ENCODE measurements around the gene ABCF3. TPM values are rescaled to one million over a fixed set of nuclear protein-coding genes. Genes with fewer than 3 reads are reported as not detected.

ABCF3 gene
- polyA plus RNA-seq, 1 donor (not counting 4 experiments of a cell fraction or from before 2014, with no cell fraction given): 39.2 TPM

DNA sequence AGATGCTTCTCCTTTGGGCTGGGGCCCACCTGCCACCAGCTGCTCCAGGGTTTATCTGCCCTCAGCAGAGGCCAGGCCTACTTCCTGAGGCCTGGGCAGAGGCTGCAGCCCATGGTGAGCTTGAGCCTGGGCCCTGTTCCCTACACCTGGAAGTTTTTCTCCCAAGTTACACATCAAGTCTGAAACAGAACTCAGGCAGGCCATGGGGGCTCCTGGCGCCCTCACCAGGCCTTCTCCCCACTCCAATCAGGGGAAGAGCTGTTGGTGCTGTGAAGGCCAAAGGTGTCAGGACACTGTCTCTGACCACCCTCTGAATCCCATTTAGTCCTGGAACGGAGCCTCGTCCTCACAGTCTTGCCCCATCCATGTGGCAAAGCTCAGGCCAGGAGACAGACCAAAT lies 50.6 kb downstream of the ABCF3 start:
- Histone ChIP-seq H2AFZ (ENCODE audit: control insufficient read depth, low read length) (no peak overlapping the region), H3K9me1 (ENCODE audit: control insufficient read depth, extremely low read depth, insufficient read depth, low read length) (no peaks in the 10 kb centered on the region), H3K27me3 (ENCODE audit: control insufficient read depth, extremely low read depth, insufficient read depth, low read length) (peaks cover 16% of the 10 kb centered on the region), H3K27ac (ENCODE audit: control insufficient read depth, insufficient read depth, low read length) (no peak overlapping the region), H3K4me1 (ENCODE audit: control insufficient read depth, extremely low read depth, insufficient read depth, low read length) (peaks cover 7% of the 10 kb centered on the region), H3K9ac (ENCODE audit: control insufficient read depth, extremely low read depth, insufficient read depth, low read length) (no peak overlapping the region), H3K36me3 (ENCODE audit: control insufficient read depth in 2 of 2, extremely low read depth in 1 of 2, insufficient read depth in 2 of 2, low read length in 2 of 2) (no peaks in the 10 kb centered on the region), H4K20me1 (ENCODE audit: control insufficient read depth, extremely low read depth, insufficient read depth, low read length) (no peaks in the 10 kb centered on the region), H3K4me3 (ENCODE audit: control insufficient read depth in 2 of 3, extremely low read depth in 1 of 3, insufficient read depth in 2 of 3, low read depth in 1 of 3, low read length in 3 of 3) (no peak overlapping the region), H3K79me2 (ENCODE audit: control insufficient read depth, insufficient read depth, low read length) (no peaks in the 10 kb centered on the region), H3K4me2 (ENCODE audit: control insufficient read depth, extremely low read depth, insufficient read depth, low read depth, low read length) (no peak overlapping the region), H3K9me3 (ENCODE audit: control insufficient read depth, low read depth, low read length) (no peaks in the 10 kb centered on the region)
- dilution Hi-C loops (cut with MboI; ENCODE audit: extremely low pct_ligation_motif_present, low sequenced_read_pairs): no loop called here
- TF ChIP-seq EZH2 (IDR thresholded peaks at IDR 0.05; ENCODE audit: low read length) (no peak), CTCF (optimal IDR thresholded peaks at IDR 0.05 in 1 of 3, IDR thresholded peaks at IDR 0.05 in 1 of 3, conservative IDR thresholded peaks at IDR 0.05 in 1 of 3; ENCODE audit: extremely low read depth in 1 of 3, insufficient read depth in 2 of 3, low read length in 3 of 3) (no peak)
- DNase-seq (ENCODE audit: low read depth, low spot score) (no peak), FAIRE-seq (no peak)

- Histone ChIP-seq H3K4me1 (ENCODE audit: control insufficient read depth, extremely low read depth, insufficient read depth, low read length) (peaks cover 7% of the 10 kb centered on the region), H4K20me1 (ENCODE audit: control insufficient read depth, extremely low read depth, insufficient read depth, low read length) (no peaks in the 10 kb centered on the region), H3K27me3 (ENCODE audit: control insufficient read depth, extremely low read depth, insufficient read depth, low read length) (peaks cover 10% of the 10 kb centered on the region), H3K9me3 (ENCODE audit: control insufficient read depth, low read depth, low read length) (no peaks in the 10 kb centered on the region), H3K79me2 (ENCODE audit: control insufficient read depth, insufficient read depth, low read length) (no peaks in the 10 kb centered on the region), H3K4me3 (ENCODE audit: control insufficient read depth in 2 of 3, extremely low read depth in 1 of 3, insufficient read depth in 2 of 3, low read depth in 1 of 3, low read length in 3 of 3) (no peak overlapping the region), H3K27ac (ENCODE audit: control insufficient read depth, insufficient read depth, low read length) (no peak overlapping the region), H2AFZ (ENCODE audit: control insufficient read depth, low read length) (no peak overlapping the region), H3K9me1 (ENCODE audit: control insufficient read depth, extremely low read depth, insufficient read depth, low read length) (no peaks in the 10 kb centered on the region), H3K9ac (ENCODE audit: control insufficient read depth, extremely low read depth, insufficient read depth, low read length) (no peak overlapping the region), H3K36me3 (ENCODE audit: control insufficient read depth in 2 of 2, extremely low read depth in 1 of 2, insufficient read depth in 2 of 2, low read length in 2 of 2) (no peaks in the 10 kb centered on the region), H3K4me2 (ENCODE audit: control insufficient read depth, extremely low read depth, insufficient read depth, low read depth, low read length) (no peak overlapping the region)
- TF ChIP-seq EZH2 (IDR thresholded peaks at IDR 0.05; ENCODE audit: low read length) (no peak), CTCF (optimal IDR thresholded peaks at IDR 0.05 in 1 of 3, IDR thresholded peaks at IDR 0.05 in 1 of 3, conservative IDR thresholded peaks at IDR 0.05 in 1 of 3; ENCODE audit: extremely low read depth in 1 of 3, insufficient read depth in 2 of 3, low read length in 3 of 3) (no peak)
- DNase-seq (ENCODE audit: low read depth, low spot score) (no peak), FAIRE-seq (no peak)
- dilution Hi-C loops (cut with MboI; ENCODE audit: extremely low pct_ligation_motif_present, low sequenced_read_pairs): no loop called here
Observed at GRCh38 chr3:184237211-184237610, 51.2 kb downstream of the ABCF3 start.
